Adrenal gland (tissue), 5 donors: ENCODE results near the gene MIGA2.

Source experiments
- CTCF ChIP-seq, 6 experiments: fragments of 450-650 bp in 4 of 6; fragments of 200-600 bp in 2 of 6; sonication (generic) in 1 of 6; IDR thresholded peaks; 1 replicate in 5 of 6; 2 replicates in 1 of 6; pipeline versions ENCODE4 v1.5.1 to v1.8.0; 2016 to 2021; ENCODE audit warnings: antibody characterized with exemption in 6 of 6, mild to moderate bottlenecking in 2 of 6, moderate library complexity in 1 of 6
- POLR2A ChIP-seq, 2 donors: fragments of 450-650 bp; IDR thresholded peaks; one replicate each; pipeline ENCODE4 v1.6.1; 2017; ENCODE audit warnings: antibody characterized with exemption in 2 of 2, mild to moderate bottlenecking in 2 of 2, moderate library complexity in 1 of 2
- donor health status: DM: no; HTN: no; CAD: no.

- no peak for TF ChIP-seq CTCF (IDR thresholded peaks at IDR 0.05)
- TF ChIP-seq POLR2A (IDR thresholded peaks at IDR 0.05): no peak
Measured at GRCh38 chr9:129042016-129042415, 5.6 kb downstream of the MIGA2 start.
